IPS-NIHi7 (cell line): ENCODE data around the gene EEFSEC.
A peak's percentile ranks its signal among the peaks of the same experiment; 100 is the strongest.

Experiments used
- DNase-seq: peaks from one replicate; pipeline ENCODE4 v3.0.0; 2012; ENCODE audit warnings: mixed read lengths; ENCODE audit errors: extremely low spot score

The EEFSEC gene

GRCh38 chr3:128271536-128272332 lies 118.5 kb downstream of the EEFSEC start:
- DNase-seq: no peak

GRCh38 chr3:128273109-128273840 lies 120.0 kb downstream of the EEFSEC start:
- DNase-seq: no peak

GRCh38 chr3:128273841-128274573 lies 120.7 kb downstream of the EEFSEC start:
- DNase-seq: no peak

GRCh38 chr3:128274837-128275236 lies 121.6 kb downstream of the EEFSEC start:
- DNase-seq: peak; percentile 53

- DNase-seq: no peak
Measured at GRCh38 chr3:128275316-128276145, 122.2 kb downstream of the EEFSEC start.

- no peak for DNase-seq
Measured at GRCh38 chr3:128276146-128276435, 122.8 kb downstream of the EEFSEC start.

GRCh38 chr3:128276577-128277183 lies 123.4 kb downstream of the EEFSEC start:
- no peak for DNase-seq

- no peak for DNase-seq
Measured at GRCh38 chr3:128277378-128278069, 124.2 kb downstream of the EEFSEC start.

GRCh38 chr3:128278130-128278529 lies 124.8 kb downstream of the EEFSEC start:
- DNase-seq: no peak

- no peak for DNase-seq
Measured at GRCh38 chr3:128278761-128279600, 125.7 kb downstream of the EEFSEC start.

GRCh38 chr3:128279601-128279880 lies 126.3 kb downstream of the EEFSEC start:
- DNase-seq: no peak

- DNase-seq: peak; percentile 82
Measured at GRCh38 chr3:128280481-128281052, 127.3 kb downstream of the EEFSEC start.

GRCh38 chr3:128281056-128281455 lies 127.8 kb downstream of the EEFSEC start:
- DNase-seq: no peak

GRCh38 chr3:128281461-128282367 lies 128.4 kb downstream of the EEFSEC start:
- no peak for DNase-seq

GRCh38 chr3:128282380-128283196 lies 129.3 kb downstream of the EEFSEC start:
- no peak for DNase-seq

- DNase-seq: peak; percentile 6
Measured at GRCh38 chr3:128283421-128283820, 130.1 kb downstream of the EEFSEC start.

- DNase-seq: no peak
Measured at GRCh38 chr3:128285042-128285966, 132.0 kb downstream of the EEFSEC start.
